Measurements from ENCODE around the gene SLFN14.
"Not testable (repeated sequence)": the region's sequence is repeated elsewhere in the genome, so short reads cannot be mapped to it uniquely, and the experiment has no call there.

The SLFN14 gene

GRCh38 chr17:35557353-35557752 is 3.3 kb downstream of the SLFN14 start:
- no peak for DNase-seq

DNA sequence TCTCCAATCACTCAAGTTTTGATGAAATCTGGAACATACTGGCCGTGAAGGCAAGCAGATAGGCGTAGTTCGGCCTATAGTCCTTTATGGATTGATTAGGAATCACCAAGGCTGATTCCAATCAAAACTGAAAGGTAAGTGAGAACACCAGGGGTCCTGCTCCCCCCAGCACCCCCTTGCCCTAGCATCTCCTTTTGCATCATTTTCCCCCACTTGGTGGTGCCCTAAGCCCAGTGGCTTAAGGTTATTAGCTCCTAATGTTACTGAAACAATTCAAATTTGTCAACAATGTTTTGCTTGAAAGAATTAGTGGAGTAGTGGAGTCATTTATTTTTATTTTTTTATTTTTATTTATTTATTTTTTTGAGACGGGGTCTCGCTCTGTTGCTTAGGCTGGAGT is 4.9 kb downstream of the SLFN14 start:
- no peak for DNase-seq

- no peak for DNase-seq
Measured at GRCh38 chr17:35554668-35555067, 6.0 kb downstream of the SLFN14 start.

DNA sequence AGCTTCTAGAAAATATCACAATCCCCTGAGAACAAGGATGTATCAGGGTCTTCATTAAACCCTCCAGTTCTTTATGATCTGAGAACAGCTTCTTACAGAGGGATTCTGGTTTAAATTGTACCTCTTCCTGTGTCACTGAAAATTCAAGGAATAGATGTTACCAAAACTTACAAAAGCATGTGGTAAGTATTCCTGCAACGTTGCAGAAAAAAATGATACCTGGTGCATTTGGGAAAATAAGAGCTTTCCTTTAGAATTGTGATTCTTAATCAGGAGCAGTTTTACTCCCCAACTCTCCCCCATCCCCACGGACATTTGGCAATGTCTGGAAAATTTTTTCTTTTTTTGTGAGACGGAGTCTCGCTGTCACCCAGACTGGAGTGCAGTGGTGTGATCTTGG is 7.3 kb downstream of the SLFN14 start:
- no peak for DNase-seq

DNA sequence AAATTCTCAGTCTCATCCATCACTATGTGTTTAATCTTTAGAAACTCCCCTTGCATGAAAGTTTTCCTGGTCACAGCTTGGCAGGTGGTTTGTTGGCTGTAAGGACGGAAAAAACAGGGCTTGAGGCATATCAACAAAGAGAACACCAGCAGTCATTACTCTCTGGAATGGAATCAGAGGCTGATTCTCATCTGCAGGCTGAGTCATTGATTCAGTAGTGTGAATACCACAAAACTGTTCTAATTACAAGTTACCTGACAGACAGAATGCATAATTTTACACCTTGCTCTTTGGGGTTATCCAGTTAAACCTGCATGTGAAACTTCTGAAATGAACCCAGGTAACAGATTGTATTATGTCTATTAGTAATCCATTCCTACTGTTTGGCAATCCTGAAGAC is 11.6 kb downstream of the SLFN14 start:
- DNase-seq, result no peak

DNA sequence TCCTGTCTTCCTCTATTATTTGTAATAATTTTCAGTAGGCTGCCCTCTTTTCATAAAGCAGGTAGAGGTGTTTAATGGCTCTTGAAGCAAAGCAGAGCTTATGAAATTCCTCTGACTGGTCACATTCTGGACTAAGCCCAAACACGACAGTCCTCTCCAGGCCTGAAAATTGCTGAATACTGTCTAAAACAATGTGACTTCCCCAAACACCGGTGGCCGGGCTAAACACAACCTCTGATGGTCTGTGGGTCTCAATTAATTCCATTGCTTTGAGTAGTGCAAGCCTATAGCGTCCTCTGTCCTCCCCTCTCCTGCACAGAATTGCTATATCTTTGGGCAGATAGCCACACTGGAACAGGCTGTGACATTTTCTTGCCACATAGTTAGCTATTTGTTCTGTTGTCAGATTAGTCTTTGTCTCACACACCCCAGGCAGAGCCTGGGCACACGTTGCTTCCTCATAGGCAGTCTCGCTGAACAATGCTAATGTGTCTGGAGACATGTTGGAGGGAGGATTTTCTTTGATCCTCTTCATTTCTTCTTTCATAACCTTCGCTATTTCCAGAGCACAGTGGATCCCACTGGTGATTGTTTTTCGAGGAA is 12.3 kb downstream of the SLFN14 start:
- DNase-seq, result no peak

DNA sequence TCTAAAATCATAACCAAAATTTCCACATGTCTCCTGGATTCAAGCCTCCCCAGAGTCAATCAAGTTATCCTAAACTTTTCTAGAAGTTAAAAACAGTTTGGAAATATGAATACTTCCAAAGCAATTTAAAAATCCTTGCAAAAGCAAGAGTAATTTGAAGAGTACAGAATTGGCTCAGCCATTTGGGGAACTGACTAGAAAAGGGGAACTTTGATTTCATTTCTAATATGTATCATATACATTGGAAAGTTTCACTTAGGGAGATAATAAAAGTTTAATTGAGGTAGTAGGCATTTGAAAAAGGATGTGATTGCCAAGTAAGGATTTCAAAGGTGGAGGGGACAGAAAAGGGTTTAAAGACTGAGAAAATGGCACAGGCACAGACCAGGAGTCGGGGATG is 14.1 kb downstream of the SLFN14 start:
- no peak for DNase-seq

- no peak for DNase-seq
Measured at GRCh38 chr17:35545150-35545549, 15.5 kb downstream of the SLFN14 start.

DNA sequence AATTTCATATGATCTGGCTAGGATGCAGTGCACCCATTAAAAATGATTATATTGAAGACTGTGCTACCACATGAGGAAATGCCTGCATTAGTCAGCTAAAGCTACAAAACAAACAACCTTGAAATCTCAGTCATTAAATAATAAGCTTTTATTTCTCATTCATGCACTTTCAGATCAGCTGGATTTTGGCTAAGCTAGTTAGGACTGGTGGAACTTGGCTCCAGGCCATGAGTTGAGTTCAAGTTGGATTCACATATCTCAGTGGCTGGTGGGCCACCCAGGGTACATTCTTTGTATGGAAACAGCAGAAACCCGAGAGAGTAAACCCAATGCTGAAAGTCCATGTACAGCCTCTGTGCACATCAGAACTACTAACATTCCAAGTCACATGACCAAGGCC is 16.8 kb downstream of the SLFN14 start:
- DNase-seq, result no peak

- DNase-seq, result no peak
Measured at GRCh38 chr17:35542990-35543389, 17.6 kb downstream of the SLFN14 start.

DNA sequence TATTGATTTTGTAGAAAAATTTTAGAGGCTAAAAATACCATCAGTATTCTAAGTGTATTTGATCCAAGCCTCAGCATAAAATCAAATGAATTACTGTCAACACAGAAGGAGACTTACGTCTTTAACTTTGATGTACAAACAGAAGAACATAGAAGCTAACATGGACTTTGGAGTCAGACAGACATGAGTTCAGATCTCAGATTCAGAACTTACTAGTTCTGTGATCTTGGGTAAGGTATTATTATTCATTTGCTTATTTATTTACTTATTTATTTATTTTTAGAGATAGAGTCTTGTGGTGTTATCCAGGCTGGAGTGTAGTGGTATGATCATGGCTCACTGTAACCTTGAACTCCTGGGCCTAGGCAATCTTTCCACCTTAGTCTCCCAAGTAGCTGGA is 19.2 kb downstream of the SLFN14 start:
- no peak for DNase-seq

DNA sequence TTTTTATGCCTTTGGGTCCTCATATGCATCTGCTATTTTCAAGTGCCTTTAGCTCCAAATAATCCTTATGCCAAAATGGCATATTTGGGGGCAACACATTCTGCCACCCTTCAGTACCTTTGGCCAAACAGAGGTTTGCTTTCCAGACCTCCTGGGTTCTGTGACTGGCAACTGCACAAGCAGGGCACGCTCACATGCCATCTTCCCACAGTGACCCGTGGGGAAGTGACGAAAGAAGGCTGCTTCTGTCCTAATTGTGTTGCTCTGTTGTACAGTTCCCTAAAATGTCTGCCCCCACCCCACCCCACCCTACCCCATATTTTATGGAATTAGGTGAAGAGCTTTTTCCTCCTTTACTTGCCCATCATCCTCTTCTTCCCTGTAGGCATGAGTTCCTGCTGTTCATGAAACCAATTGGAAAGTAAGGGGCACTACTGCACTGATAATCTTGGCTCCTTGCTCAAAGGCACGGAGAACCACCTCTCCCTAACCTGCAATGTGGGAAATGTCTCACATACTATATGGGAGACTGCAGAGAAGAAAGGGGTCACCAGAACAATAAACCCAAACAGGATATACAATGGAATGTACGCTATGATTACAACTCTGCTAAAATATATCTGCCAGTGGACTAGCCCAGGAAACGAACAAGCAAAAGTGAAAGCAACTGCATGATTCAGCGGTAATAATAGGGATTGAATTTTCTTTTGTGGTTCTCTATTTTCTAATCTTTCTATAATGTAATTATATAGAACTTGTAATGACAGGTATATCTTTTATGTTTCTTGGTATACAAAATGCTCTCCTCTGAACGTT is 19.8 kb downstream of the SLFN14 start:
- no peak for DNase-seq

DNA sequence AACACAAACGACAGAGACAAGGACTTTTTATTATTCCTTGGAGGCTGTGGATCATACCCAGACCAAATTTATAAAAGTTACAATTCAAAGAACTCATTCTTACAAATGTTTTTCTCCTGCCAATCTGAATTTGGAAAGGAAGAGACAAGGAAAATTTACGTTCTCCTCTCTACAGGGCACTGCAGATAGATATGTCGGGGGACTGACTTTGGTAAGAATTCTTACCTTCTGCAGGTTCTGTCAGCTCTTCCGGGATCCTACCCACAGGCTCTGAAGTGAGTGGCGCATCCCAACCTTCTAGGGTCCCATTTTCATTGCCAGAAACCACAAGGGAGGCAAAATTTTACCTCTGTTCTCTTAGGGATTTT is 21.0 kb downstream of the SLFN14 start:
- DNase-seq, result no peak

- DNase-seq, result no peak
Measured at GRCh38 chr17:35537601-35538141, 22.9 kb downstream of the SLFN14 start, which contains the start of gene SLFN12L. SLFN12L (minus strand) TSS chr17:35537678; CDS start chr17:35522364, 15,314 bp downstream.

GRCh38 chr17:35536664-35537171 is 23.9 kb downstream of the SLFN14 start:
- no peak for DNase-seq

- not testable (repeated sequence) for DNase-seq
Measured at GRCh38 chr17:35535406-35535805, 25.2 kb downstream of the SLFN14 start.

DNA sequence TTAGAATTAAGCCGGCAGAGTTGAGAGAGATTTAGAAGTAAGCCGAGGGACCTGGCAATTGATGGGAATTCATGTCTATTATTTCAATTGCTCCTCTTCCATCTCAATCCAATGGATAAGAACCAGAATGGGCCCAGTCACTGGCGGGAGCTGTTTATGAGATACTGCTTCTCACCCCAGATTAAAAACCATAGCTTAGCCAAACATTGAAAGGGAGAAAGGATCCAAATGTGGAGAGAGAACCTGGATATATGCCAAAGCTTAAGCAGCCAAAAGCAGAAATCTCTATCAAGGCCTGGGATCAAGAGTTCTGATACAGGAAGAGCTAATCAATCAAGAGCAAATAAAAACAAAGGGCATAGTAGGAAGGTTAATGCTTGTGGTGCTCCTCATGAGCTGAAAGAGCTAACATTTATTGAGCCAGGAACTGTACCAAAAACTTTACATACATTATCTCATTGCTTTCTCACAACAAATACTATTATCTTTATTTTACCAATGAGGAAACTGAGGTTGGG is 26.0 kb downstream of the SLFN14 start:
- DNase-seq, result no peak

DNA sequence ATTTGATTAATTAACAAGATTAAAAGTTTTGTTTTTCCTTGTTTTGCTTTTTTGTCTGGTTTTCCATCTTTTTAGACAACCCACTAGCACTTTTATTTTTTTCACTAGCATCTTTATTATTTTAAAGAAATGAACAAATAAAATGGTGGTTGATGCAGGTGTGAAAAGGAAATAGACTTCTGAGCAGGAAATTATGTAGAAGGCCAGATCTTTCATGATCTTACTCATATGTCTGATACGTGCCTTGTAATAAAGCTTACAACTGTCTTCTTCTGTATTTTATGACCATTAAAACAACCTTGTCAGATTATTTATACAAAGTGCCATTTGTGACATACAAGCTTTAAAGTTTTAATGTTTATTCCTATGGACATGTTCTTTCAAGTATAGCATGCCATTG is 29.5 kb downstream of the SLFN14 start:
- no peak for DNase-seq

GRCh38 chr17:35529866-35530265 is 30.8 kb downstream of the SLFN14 start:
- DNase-seq, result no peak

- not testable (repeated sequence) for DNase-seq
Measured at GRCh38 chr17:35529326-35529725, 31.3 kb downstream of the SLFN14 start.

GRCh38 chr17:35523296-35523695 is 37.3 kb downstream of the SLFN14 start:
- DNase-seq, result no peak

GRCh38 chr17:35521654-35522256 is 38.9 kb downstream of the SLFN14 start:
- not testable (repeated sequence) for DNase-seq

- no peak for DNase-seq
Measured at GRCh38 chr17:35521150-35521549, 39.5 kb downstream of the SLFN14 start.
